SU-DHL-6 (cell line): ENCODE measurements around the gene EVC2.

Source experiments
- H2AFZ ChIP-seq: fragments of 200-600 bp; sonication (generic); 2 replicates; pipeline ENCODE4 v1.6.1; 2014; ENCODE audit warnings: low read depth, mild to moderate bottlenecking, moderate library complexity, mixed read lengths, antibody characterized with exemption, low read length; ENCODE audit not compliant: severe bottlenecking
- H3F3A ChIP-seq: fragments of 200-600 bp; shearing (Covaris generic); 2 replicates; pipeline ENCODE4 v1.6.0; 2016; ENCODE audit warnings: antibody characterized with exemption, mild to moderate bottlenecking; ENCODE audit not compliant: insufficient read depth
- H3K27ac ChIP-seq: fragments of 200-600 bp; sonication (generic); 2 replicates; pipeline ENCODE4 v1.5.1; 2016; ENCODE audit warnings: low read depth, mild to moderate bottlenecking, low read length, moderate library complexity, mixed read lengths
- H3K27me3 ChIP-seq: fragments of 200-600 bp; sonication (generic), shearing (Covaris generic); 2 replicates; pipeline ENCODE4 v1.6.0; 2014; ENCODE audit warnings: mild to moderate bottlenecking, low read length
- H3K36me3 ChIP-seq: fragments of 200-600 bp; sonication (generic); 2 replicates; pipeline ENCODE4 v1.6.1; 2014; ENCODE audit warnings: mild to moderate bottlenecking, low read length, mixed read lengths
- H3K4me2 ChIP-seq: fragments of 300-600, 200-600 bp; shearing (Covaris generic), sonication (generic); 2 replicates; pipeline ENCODE4 v1.6.0; 2014; ENCODE audit warnings: low read length, low read depth, mild to moderate bottlenecking; ENCODE audit not compliant: poor library complexity, severe bottlenecking
- H3K4me3 ChIP-seq: fragments of 200-600 bp; sonication (generic); 2 replicates; pipeline ENCODE4 v1.5.1; 2014; ENCODE audit warnings: antibody characterized with exemption, low read length, mild to moderate bottlenecking, mixed read lengths; ENCODE audit not compliant: insufficient read depth, poor library complexity, severe bottlenecking
- H3K79me2 ChIP-seq: fragments of 200-600 bp; sonication (generic); 2 replicates; pipeline ENCODE4 v1.6.1; 2014; ENCODE audit warnings: mild to moderate bottlenecking, low read length, moderate library complexity; ENCODE audit not compliant: insufficient read depth
- H3K9ac ChIP-seq: fragments of 200-600 bp; sonication (generic); 2 replicates; pipeline ENCODE4 v1.7.0; 2014; ENCODE audit warnings: mild to moderate bottlenecking, low read length
- H3K9me2 ChIP-seq: fragments of 200-600 bp; sonication (generic); replicated peaks from 2 replicates; pipeline ENCODE4 v1.6.1; 2014; ENCODE audit warnings: low read length; ENCODE audit not compliant: insufficient read depth
- H3K9me3 ChIP-seq: fragments of 200-600 bp; sonication (generic); 2 replicates; pipeline ENCODE4 v1.6.1; 2014; ENCODE audit warnings: low read length, mixed read lengths; ENCODE audit not compliant: insufficient read depth
- H4K20me1 ChIP-seq: fragments of 200-600 bp; sonication (generic); 2 replicates; pipeline ENCODE4 v1.6.1; 2014; ENCODE audit warnings: low read depth, mild to moderate bottlenecking, antibody characterized with exemption, low read length, moderate library complexity, mixed read lengths
- EZH2phosphoT487 ChIP-seq: fragments of 200-600 bp; sonication (generic), shearing (Covaris generic); conservative IDR thresholded peaks from 2 replicates; pipeline ENCODE4 v1.6.1; 2018; ENCODE audit warnings: mild to moderate bottlenecking, antibody characterized with exemption, low read length, moderate library complexity, mixed read lengths
- TF ChIP-seq, protein P1 (sequence below): fragments of 200-600 bp; sonication (generic); IDR thresholded peaks from one replicate; pipeline ENCODE4 v1.5.1; 2017; ENCODE audit warnings: antibody characterized with exemption, mild to moderate bottlenecking, low read length, moderate library complexity; ENCODE audit not compliant: insufficient read depth, poor library complexity, severe bottlenecking

Gene EVC2

DNA sequence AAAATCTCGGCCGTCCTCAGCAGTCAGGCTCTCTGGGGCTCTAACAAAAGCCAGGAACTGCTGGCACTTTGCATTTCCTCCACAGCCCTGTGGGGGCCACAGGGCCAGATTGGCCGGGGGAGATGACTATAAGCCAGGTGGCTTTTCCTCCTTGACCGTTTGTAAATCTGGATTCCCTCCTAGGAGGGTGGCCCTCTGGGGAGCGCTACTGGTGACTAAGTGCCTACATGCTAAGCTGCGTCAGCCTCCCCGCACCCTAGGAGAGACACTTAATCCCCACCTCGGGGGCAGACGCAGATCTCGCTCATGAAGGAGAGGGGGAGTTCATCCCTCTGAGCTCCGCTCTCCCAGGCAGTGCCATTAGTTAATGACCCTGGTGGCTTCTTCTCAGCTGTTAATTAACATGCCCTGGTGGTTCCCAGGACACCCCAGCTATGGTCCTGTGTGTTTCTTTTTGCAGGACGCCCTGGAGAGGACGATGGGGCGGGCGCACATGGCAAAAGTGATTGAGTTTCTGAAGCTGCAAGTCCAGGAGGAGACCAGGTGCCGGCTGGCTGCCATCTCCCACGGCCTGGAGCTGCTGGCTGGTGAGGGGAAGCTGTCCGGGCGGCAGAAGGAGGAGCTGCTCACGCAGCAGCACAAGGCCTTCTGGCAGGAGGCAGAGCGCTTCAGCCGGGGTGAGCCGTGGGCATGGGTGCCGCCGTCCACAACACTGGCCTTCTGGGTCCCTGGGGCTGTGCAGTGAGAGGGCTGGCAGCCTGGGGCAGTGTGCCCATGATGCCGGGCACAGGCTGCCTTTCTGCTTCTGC lies 44.2 kb upstream of the EVC2 start:
- Histone ChIP-seq H2AFZ (no peak overlapping the region), H3K79me2 (no peaks in the 10 kb centered on the region), H3K9me2 (no peaks in the 10 kb centered on the region), H3K27me3 (no peaks in the 10 kb centered on the region), H3K9ac (no peak overlapping the region), H3K9me3 (no peaks in the 10 kb centered on the region), H3K4me3 (no peak overlapping the region), H4K20me1 (no peaks in the 10 kb centered on the region), H3F3A (no peaks in the 10 kb centered on the region), H3K36me3 (no peaks in the 10 kb centered on the region), H3K27ac (no peak overlapping the region), H3K4me2 (no peak overlapping the region)
- TF ChIP-seq EZH2phosphoT487, result no peak
- TF ChIP-seq, protein P1, sequence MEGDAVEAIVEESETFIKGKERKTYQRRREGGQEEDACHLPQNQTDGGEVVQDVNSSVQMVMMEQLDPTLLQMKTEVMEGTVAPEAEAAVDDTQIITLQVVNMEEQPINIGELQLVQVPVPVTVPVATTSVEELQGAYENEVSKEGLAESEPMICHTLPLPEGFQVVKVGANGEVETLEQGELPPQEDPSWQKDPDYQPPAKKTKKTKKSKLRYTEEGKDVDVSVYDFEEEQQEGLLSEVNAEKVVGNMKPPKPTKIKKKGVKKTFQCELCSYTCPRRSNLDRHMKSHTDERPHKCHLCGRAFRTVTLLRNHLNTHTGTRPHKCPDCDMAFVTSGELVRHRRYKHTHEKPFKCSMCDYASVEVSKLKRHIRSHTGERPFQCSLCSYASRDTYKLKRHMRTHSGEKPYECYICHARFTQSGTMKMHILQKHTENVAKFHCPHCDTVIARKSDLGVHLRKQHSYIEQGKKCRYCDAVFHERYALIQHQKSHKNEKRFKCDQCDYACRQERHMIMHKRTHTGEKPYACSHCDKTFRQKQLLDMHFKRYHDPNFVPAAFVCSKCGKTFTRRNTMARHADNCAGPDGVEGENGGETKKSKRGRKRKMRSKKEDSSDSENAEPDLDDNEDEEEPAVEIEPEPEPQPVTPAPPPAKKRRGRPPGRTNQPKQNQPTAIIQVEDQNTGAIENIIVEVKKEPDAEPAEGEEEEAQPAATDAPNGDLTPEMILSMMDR, result no peak

DNA sequence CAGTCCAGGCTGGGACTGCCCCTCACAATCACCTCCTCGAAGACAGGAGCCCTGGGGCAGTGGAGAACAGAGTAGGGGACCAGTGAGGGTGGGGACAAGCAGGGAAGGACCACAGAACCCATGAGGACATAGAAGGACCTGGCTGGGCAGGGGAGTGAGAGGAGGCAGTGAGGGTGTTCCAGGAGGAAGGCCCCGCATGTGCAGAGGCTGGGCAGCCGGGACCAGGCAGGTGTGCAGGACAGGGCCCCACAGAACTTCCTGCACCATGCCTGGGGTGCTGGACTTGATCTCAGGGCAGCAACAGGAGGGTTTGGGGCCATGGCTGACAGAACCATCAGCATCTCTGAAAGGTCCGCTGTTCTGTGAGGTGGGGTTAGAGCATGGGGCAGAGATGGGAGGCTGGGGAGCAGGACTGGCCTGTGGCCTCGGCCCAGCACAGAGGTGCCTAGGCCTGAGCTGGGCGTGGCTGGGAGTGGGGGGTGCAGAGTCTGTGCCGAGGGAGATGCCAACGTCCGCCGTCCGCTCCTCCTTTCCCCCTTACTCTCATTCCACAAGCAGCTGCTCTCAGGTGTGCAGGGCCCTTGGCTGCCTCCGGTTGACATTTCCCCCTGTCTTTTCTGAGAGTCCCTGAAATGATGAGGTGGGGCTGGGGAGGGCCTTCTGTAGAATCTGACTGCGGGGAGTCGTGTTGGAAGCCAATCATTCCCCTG lies 43.5 kb upstream of the EVC2 start:
- Histone ChIP-seq H3K9ac (no peak overlapping the region), H3K4me3 (no peak overlapping the region), H2AFZ (no peak overlapping the region), H3K9me3 (no peaks in the 10 kb centered on the region), H3K9me2 (no peaks in the 10 kb centered on the region), H3K27me3 (no peaks in the 10 kb centered on the region), H3K36me3 (no peaks in the 10 kb centered on the region), H3F3A (no peaks in the 10 kb centered on the region), H3K27ac (no peak overlapping the region), H3K4me2 (no peak overlapping the region), H4K20me1 (no peaks in the 10 kb centered on the region), H3K79me2 (no peaks in the 10 kb centered on the region)
- TF ChIP-seq, protein P1, result no peak
- no peak for TF ChIP-seq EZH2phosphoT487

DNA sequence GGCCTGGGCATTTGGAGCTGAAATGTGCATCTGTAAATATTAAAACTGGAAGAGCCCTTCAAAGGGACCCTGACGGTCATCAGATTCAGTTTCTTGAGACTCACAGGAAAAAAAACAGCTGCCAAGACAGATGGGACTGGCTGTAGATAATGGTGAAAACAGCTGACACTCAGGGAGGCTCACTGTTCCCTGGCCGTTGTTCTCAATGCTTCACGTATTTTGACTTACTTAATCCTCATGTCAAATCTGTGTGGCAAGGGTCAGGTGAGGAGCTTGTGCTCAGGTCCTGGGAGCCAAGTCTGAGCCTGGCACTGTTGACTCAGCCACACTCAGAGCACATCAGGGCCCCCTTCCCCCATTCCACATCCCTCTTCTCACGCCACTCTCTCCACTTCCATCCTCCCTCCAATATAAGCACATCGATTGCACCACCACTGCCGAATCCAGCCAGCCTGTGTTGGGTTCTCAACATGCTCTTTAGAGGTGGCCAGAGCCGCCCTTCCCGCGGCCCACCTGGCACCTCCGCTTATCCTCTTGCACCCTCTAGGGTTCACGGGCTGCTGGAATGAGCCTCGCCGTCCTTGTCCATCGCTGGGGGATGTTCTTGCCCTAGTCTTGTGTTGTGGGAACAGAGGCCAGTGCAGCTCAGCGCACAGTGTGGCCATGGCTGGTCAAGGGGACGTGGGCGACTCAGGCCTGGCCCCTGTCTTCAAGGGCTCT lies 42.7 kb upstream of the EVC2 start:
- no peaks in the 10 kb centered on the region for H3F3A ChIP-seq
- H3K36me3 ChIP-seq, result no peaks in the 10 kb centered on the region
- no peaks in the 10 kb centered on the region for H3K27me3 ChIP-seq
- no peak overlapping the region for H3K4me3 ChIP-seq
- no peaks in the 10 kb centered on the region for H3K9me3 ChIP-seq
- H3K9ac ChIP-seq, result no peak overlapping the region
- TF ChIP-seq, protein P1, result no peak
- no peak for TF ChIP-seq EZH2phosphoT487
- no peaks in the 10 kb centered on the region for H3K9me2 ChIP-seq
- no peak overlapping the region for H2AFZ ChIP-seq
- no peaks in the 10 kb centered on the region for H3K79me2 ChIP-seq
- no peak overlapping the region for H3K4me2 ChIP-seq
- no peak overlapping the region for H3K27ac ChIP-seq
- H4K20me1 ChIP-seq, result no peaks in the 10 kb centered on the region
